Heart left ventricle (tissue), 13 donors: ENCODE measurements around the gene CD4.

Experiments used
- POLR2A ChIP-seq, 2 donors: fragments of 450-650 bp; IDR thresholded peaks; one replicate each; pipeline ENCODE4 v1.6.1; 2017; ENCODE audit warnings: antibody characterized with exemption in 2 of 2, mild to moderate bottlenecking in 2 of 2, moderate library complexity in 2 of 2
- TF ChIP-seq, protein P1 (sequence below), 12 donors: fragments of 200-600 bp; sonication (generic) in 4 of 12; IDR thresholded peaks; one replicate each; pipeline versions ENCODE4 v1.5.0 to v1.8.0; 2018 to 2022; ENCODE audit warnings: antibody characterized with exemption in 12 of 12, mild to moderate bottlenecking in 5 of 12
- donor health status: ischemic (EF 13 %, LVEDD 7.1; RV severe dilation, severe dysfunction).
- donor health status: DM: no; HTN: yes; CAD: no.
- donor health status: DM: no; HTN: no; CAD: no.
- donor health status: ischemic (EF 25% LVEDD 6.9; RV normal size, moderate dysfunction).
- donor health status: ischemic (EF 25% LVEDD 5.7; RV mildly dilated, moderate dysfunction).
- donor health status: ischemic (EF 35%, LVEDD 5.7; RV mildly dilated, moderate dysfunction).
- donor health status: nonischemic (EF 11% LVEDD 7.7; RV severe dilation, severe dysfunction).
- donor health status: DM: yes; HTN: yes; CAD: no.
- donor health status: PGD.
- donor health status: ischemic (EF 29% LVEDD 5.4; RV normal size, mild dysfunction).
- donor health status: nonischemic (EF 23%, LVEDD 6.1; RV moderate dilation, normal function).

DNA sequence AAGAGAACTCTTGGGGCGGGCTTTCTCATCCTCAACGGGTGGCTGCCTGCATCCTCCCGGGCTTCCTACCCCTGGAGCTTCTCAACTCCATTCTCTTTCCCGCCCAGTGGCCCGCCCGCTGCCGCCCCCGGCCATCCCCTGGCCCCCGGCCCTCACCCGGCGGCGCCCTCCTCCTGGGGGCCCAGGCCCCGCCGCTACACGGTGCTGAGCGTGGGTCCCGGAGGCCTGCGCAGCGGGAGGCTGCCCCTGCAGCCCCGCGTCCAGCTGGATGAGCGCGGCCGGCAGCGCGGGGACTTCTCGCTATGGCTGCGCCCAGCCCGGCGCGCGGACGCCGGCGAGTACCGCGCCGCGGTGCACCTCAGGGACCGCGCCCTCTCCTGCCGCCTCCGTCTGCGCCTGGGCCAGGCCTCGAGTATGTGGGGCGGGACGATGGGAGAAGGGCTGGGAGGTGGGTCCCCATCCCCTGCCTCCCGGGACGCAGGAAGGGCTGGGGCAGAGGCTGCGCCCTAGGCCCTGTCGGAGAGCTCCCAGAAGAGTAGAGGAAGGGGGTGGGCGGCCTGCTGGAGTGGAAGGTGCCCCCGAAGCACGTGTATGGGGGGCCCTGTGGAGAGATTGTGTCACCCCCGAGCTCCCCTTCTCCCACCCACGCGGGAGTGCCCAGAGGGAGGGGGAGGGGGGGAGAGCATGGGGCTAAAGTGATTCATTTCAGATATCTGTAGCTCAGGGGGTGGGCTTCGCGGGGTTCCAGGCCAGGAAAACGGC lies 15.6 kb upstream of the CD4 start:
- TF ChIP-seq POLR2A (IDR thresholded peaks at IDR 0.05), result no peak
- TF ChIP-seq, protein P1, sequence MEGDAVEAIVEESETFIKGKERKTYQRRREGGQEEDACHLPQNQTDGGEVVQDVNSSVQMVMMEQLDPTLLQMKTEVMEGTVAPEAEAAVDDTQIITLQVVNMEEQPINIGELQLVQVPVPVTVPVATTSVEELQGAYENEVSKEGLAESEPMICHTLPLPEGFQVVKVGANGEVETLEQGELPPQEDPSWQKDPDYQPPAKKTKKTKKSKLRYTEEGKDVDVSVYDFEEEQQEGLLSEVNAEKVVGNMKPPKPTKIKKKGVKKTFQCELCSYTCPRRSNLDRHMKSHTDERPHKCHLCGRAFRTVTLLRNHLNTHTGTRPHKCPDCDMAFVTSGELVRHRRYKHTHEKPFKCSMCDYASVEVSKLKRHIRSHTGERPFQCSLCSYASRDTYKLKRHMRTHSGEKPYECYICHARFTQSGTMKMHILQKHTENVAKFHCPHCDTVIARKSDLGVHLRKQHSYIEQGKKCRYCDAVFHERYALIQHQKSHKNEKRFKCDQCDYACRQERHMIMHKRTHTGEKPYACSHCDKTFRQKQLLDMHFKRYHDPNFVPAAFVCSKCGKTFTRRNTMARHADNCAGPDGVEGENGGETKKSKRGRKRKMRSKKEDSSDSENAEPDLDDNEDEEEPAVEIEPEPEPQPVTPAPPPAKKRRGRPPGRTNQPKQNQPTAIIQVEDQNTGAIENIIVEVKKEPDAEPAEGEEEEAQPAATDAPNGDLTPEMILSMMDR (IDR thresholded peaks at IDR 0.05), result no peak
